HepG2 (cell line): ENCODE results near the gene ALMS1.
"Not testable (repeated sequence)": the region's sequence is repeated elsewhere in the genome, so short reads cannot be mapped to it uniquely, and the experiment has no call there.

ENCODE experiments used
- ARHGAP35 ChIP-seq: sonication (generic); formaldehyde crosslinking; IDR thresholded peaks from 2 replicates; pipeline ENCODE4 v1.9.0; 2022; ENCODE audit warnings: mild to moderate bottlenecking, inconsistent platforms, moderate library complexity, missing genetic modification reagents, borderline replicate concordance
- ARNTL ChIP-seq: sonication (generic); formaldehyde crosslinking; IDR thresholded peaks from 2 replicates; pipeline ENCODE4 v1.4.0; 2020; ENCODE audit warnings: mild to moderate bottlenecking, missing genetic modification reagents
- ELF4 ChIP-seq: sonication (generic); formaldehyde crosslinking; IDR thresholded peaks from 2 replicates; pipeline ENCODE4 v1.5.0; 2020; ENCODE audit warnings: missing genetic modification reagents, mild to moderate bottlenecking, moderate library complexity, borderline replicate concordance
- ESRRA ChIP-seq: sonication (generic); formaldehyde crosslinking; IDR thresholded peaks from 2 replicates; pipeline ENCODE4 v1.5.1; 2020; ENCODE audit warnings: mild to moderate bottlenecking, low read depth, missing genetic modification reagents
- GLI4 ChIP-seq: sonication (generic); formaldehyde crosslinking; IDR thresholded peaks from 2 replicates; pipeline ENCODE4 v1.5.1; 2020; ENCODE audit warnings: missing genetic modification reagents, mild to moderate bottlenecking, moderate library complexity, borderline replicate concordance
- KLF13 ChIP-seq: sonication (generic); formaldehyde crosslinking; IDR thresholded peaks from 2 replicates; pipeline ENCODE4 v1.4.0; 2020; ENCODE audit warnings: mild to moderate bottlenecking, missing genetic modification reagents
- MYC ChIP-seq: sonication (generic); formaldehyde crosslinking; IDR thresholded peaks from 2 replicates; pipeline ENCODE4 v1.9.0; 2021; ENCODE audit warnings: missing genetic modification reagents, borderline replicate concordance
- RAD21 ChIP-seq: fragments of 450-650 bp; formaldehyde crosslinking; IDR thresholded peaks from 2 replicates; pipeline ENCODE4 v1.5.0; 2020; ENCODE audit warnings: mild to moderate bottlenecking
- ZNF138 ChIP-seq: sonication (generic); formaldehyde crosslinking; IDR thresholded peaks from 2 replicates; pipeline ENCODE4 v1.5.0; 2020; ENCODE audit warnings: mild to moderate bottlenecking, low read depth, missing genetic modification reagents
- ZNF331 ChIP-seq: sonication (generic); formaldehyde crosslinking; IDR thresholded peaks from 2 replicates; pipeline ENCODE4 v1.4.0; 2020; ENCODE audit warnings: missing genetic modification reagents
- ZNF337 ChIP-seq: sonication (generic); formaldehyde crosslinking; IDR thresholded peaks from 2 replicates; pipeline ENCODE4 v1.5.1; 2020; ENCODE audit warnings: missing genetic modification reagents, low read depth, mild to moderate bottlenecking, borderline replicate concordance

- TF ChIP-seq KLF13; ESRRA (CRISPR knock-in tag); ZNF331; ZNF138; GLI4; MYC; ELF4 (CRISPR knock-in tag); ARHGAP35 (CRISPR knock-in tag); RAD21 (CRISPR knock-in tag); ARNTL; ZNF337 (CRISPR knock-in tag): not testable (repeated sequence)
These were observed 145.1 kb downstream of the ALMS1 start for GRCh38 chr2:73530773-73531172.
